ENCODE results near the gene OCA2. TPM values are rescaled to one million over a fixed set of nuclear protein-coding genes. Genes with fewer than 3 reads are reported as not detected.

Gene OCA2
- total RNA-seq, 2 experiments from 2014 or later, result not detected

DNA sequence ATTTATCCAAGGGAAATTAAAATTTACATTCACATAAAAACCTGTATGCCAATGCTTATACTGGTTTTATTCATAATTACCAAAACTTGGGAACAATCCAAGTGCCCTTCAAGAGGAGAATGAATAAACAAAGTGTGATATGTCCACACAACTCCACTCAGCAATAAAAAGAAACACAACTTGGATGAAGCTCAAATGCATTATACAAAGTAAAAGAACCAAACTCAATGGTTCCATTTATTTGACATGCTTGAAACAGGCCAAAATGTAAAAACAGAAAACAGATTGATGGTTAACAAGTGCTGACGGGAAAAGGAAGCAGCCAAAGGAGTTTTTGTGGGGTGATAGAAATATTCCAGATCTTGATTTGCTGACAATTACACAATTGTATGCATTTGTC is 23.5 kb downstream of the OCA2 start:
- no peak overlapping the region for H3K4me3 Mint-ChIP-seq
- CTCF ChIA-PET, result no interaction called here
- H3K27ac Mint-ChIP-seq, result no peak overlapping the region
- H3K36me3 Mint-ChIP-seq, result no peaks in the 10 kb centered on the region
- H3K9me3 Mint-ChIP-seq (ENCODE audit: low read depth), result no peaks in the 10 kb centered on the region
- no peak for ATAC-seq
- DNase-seq, result no peak
- H3K27me3 Mint-ChIP-seq, result no peaks in the 10 kb centered on the region
- no peaks in the 10 kb centered on the region for H3K4me1 Mint-ChIP-seq

DNA sequence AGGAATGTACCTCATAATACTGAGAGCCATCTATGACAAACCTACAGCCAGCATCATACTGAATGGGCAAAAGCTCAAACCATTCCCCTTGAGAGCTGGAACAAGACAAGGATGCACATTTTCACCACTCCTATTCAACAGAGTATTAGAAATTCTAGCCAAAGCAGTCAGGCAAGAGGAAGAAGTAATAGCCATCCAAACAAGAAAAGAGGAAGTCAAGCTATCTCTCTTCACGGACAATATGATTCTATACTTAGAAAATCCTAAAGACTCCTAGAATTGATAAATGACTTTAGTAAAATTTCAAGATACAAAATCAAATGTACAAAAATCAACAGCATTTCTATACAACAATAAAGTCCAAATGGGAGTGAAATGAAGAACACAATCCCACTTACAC is 30.2 kb downstream of the OCA2 start:
- no peak for ATAC-seq
- CTCF ChIA-PET, result no interaction called here

DNA sequence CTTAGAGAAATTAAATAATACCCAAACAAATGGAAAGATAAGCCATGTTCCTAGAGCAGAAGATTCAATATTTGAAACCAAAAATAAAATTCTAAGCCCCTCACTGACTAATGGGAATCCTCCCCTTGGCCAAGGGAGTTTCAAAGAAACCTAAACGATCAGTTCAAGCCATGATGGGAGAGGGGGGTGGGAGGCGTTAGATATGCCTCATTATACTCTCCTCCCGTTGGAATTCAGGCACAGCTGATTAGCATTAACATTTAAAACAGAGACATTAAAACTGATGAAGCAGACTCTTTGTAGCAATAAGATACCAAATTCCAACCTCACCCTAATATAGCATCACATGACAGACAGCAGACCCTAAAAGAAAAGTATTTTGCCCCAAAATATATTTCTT is 32.9 kb downstream of the OCA2 start:
- H3K9me3 Mint-ChIP-seq (ENCODE audit: low read depth), result peaks cover 4% of the 10 kb centered on the region

More for the DNA sequence above, 30.2 kb downstream of the OCA2 start:
- H3K4me1 Mint-ChIP-seq, result no peaks in the 10 kb centered on the region
- no peak overlapping the region for H3K27ac Mint-ChIP-seq
- H3K36me3 Mint-ChIP-seq, result no peaks in the 10 kb centered on the region
- H3K9me3 Mint-ChIP-seq (ENCODE audit: low read depth), result peaks cover 4% of the 10 kb centered on the region
- no peak overlapping the region for H3K4me3 Mint-ChIP-seq
- DNase-seq, result no peak
- peaks cover 8% of the 10 kb centered on the region for H3K27me3 Mint-ChIP-seq

DNA sequence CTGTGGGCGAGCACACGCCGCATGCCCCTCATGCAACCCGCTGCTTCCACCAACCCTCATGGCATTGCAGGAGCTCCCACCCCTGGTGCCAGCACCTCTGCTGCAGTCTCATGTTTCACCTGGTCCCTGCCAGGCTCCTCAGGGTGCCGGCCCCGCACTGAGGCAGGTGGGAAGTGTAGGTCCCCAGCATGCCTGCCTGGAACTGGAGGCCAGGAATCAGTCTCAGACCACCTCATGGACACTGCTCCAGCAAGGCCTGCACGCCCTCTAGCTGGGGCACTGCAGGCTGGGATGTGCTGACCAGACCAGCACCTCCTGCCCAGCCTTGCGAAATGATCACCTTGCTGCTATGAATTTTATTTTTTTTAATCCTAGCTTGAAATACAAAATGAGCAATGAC is 39.1 kb downstream of the OCA2 start:
- CTCF ChIA-PET, result no interaction called here
- H3K27me3 Mint-ChIP-seq, result peaks cover 7% of the 10 kb centered on the region
- H3K4me1 Mint-ChIP-seq, result no peaks in the 10 kb centered on the region
- H3K4me3 Mint-ChIP-seq, result no peak overlapping the region
- H3K36me3 Mint-ChIP-seq, result no peaks in the 10 kb centered on the region
- peaks cover 4% of the 10 kb centered on the region for H3K9me3 Mint-ChIP-seq (ENCODE audit: low read depth)
- ATAC-seq (no peak), DNase-seq (no peak)
- H3K27ac Mint-ChIP-seq, result no peak overlapping the region

More for the DNA sequence above, 32.9 kb downstream of the OCA2 start:
- DNase-seq (no peak), ATAC-seq (no peak)
- Mint-ChIP-seq H3K27ac (no peak overlapping the region), H3K4me1 (no peaks in the 10 kb centered on the region), H3K27me3 (peaks cover 10% of the 10 kb centered on the region), H3K4me3 (no peak overlapping the region), H3K36me3 (no peaks in the 10 kb centered on the region)
- CTCF ChIA-PET, result no interaction called here

DNA sequence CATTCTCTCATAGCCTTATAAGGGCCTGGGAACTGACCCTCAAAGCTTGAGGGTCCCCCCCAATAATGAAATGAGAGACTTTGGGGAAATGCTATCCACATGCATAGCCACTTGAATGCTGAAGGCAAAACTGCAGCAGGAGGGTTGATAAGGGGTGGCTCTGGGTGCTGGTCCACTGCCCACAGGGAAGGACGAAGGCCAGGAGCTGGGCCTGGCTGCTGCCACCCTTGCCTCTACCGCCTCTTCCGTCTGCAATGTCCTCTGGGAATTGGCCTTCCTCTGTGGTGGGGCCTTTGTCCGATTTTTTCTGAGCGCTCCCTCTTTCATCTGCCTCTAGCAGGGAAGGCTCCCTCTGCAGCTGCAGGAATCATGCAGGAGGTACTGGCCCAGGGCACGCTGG is 41.0 kb downstream of the OCA2 start:
- Mint-ChIP-seq H3K27ac (no peak overlapping the region), H3K4me3 (no peak overlapping the region), H3K36me3 (no peaks in the 10 kb centered on the region), H3K27me3 (peaks cover 1% of the 10 kb centered on the region), H3K4me1 (no peaks in the 10 kb centered on the region), H3K9me3 (ENCODE audit: low read depth) (no peaks in the 10 kb centered on the region)
- CTCF ChIA-PET, result no interaction called here
- no peak for ATAC-seq
- no peak for DNase-seq

DNA sequence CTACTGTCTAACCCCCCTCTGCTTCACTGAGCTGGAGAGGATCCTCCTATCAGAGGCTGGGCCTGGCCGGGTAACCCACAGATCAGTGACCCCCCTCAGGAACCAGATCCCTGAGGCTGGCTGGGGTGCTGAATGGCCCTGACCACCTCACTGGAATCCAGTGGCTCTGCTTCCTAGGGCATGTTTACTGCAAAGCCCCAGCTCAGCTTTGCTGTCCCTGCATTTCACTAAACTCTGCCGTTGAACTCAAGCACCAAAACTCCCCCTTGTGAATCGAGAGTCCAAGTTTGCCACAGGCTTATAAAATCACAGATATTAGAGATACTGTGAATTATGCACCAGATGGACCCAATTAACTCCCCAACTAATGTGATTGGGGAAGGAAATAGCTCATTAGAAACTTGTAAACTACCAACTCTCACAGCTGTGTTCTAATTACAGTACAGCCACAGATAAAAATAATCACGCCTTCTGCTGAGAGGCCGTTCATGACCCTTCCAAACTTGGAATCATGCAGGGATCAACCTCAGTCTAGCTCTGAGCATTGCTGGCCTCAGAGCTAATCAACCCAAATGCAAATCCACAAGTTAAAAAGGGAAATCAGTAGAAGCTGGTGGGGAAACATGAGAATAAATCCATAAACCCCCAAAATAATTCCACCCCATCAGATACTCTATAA is 47.0 kb downstream of the OCA2 start:
- no peak overlapping the region for H3K27ac Mint-ChIP-seq
- H3K4me3 Mint-ChIP-seq, result no peak overlapping the region
- H3K27me3 Mint-ChIP-seq, result peaks cover 2% of the 10 kb centered on the region
- DNase-seq (no peak), ATAC-seq (no peak)
- no peaks in the 10 kb centered on the region for H3K9me3 Mint-ChIP-seq (ENCODE audit: low read depth)
- H3K36me3 Mint-ChIP-seq, result no peaks in the 10 kb centered on the region
- CTCF ChIA-PET, result no interaction called here
- H3K4me1 Mint-ChIP-seq, result no peaks in the 10 kb centered on the region

DNA sequence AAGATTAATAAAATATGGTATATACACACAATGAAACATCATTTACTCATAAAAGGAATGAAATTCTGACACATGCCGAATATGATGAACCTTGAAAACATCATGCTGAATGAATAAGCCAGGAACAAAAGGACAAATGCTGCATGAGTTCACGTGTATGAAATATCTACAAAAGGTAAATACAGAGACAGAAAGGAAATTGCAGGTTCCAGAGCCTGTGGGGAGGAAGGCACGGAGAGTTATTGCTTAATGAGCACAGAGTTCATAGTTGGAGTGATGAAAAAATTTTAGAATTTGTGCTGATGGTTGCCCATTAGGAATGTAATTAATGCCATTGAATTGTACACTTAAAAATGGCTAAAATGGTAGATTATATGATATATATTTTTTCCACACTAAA is 49.5 kb downstream of the OCA2 start:
- no peak for ATAC-seq
- no peaks in the 10 kb centered on the region for H3K36me3 Mint-ChIP-seq
- CTCF ChIA-PET, result no interaction called here
- no peak overlapping the region for H3K4me3 Mint-ChIP-seq
- DNase-seq, result no peak
- peaks cover 5% of the 10 kb centered on the region for H3K27me3 Mint-ChIP-seq
- H3K9me3 Mint-ChIP-seq (ENCODE audit: low read depth), result no peaks in the 10 kb centered on the region
- H3K27ac Mint-ChIP-seq, result no peak overlapping the region
- H3K4me1 Mint-ChIP-seq, result no peaks in the 10 kb centered on the region

DNA sequence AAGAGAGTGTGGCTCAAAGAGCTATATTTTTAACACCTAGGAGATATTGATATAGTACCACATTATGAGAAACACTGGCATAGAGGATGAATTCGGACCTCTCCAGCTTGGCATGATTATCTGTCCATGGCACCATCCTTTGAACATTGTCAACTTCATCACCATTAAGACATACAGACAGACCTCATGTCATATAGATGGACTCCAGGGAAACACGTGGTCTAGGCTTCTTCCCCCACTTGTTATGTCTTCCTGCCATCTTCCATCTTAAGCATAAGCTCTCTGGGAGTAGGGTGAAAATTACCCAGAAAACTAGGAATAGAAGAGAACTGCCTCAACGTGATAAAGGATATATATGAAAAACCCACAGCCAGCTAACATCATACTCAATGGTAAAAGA is 51.8 kb downstream of the OCA2 start:
- CTCF ChIA-PET, result interaction anchor here (0.8 kb wide), 1 partner anchor 46 kb away, joined by 3 read pairs; no protein-coding TSS in a partner anchor
- Mint-ChIP-seq H3K4me3 (no peak overlapping the region), H3K27me3 (peaks cover 5% of the 10 kb centered on the region)

DNA sequence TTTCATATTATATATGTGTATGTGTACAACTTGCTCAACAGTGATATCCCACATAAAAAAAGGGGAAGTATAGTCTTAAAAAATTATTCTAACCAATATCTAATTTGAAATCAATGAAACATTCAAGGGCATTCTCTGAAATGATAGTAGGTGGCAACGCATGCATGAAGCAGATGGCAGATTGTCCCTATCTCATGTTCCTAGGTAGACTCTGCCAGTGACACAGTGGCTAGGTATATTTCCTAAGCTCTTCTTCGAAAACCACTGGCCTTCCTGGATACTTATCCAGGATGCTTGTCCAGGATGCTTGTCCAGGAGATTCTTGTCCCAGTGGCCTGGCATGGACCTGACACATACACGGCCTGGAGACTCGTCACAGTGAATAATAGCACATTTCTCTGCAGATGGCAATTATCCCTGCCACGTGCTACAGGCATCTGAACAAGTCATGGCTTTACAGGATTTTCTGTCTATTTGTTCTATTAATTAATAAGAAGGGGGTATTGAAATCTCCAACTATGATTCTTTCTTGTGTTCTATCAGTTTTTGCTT is 54.9 kb downstream of the OCA2 start:
- H3K27me3 Mint-ChIP-seq, result peaks cover 7% of the 10 kb centered on the region
- no peak overlapping the region for H3K4me3 Mint-ChIP-seq
- H3K27ac Mint-ChIP-seq, result no peak overlapping the region
- DNase-seq (no peak), ATAC-seq (no peak)
- H3K9me3 Mint-ChIP-seq (ENCODE audit: low read depth), result no peaks in the 10 kb centered on the region
- CTCF ChIA-PET, result no interaction called here
- no peaks in the 10 kb centered on the region for H3K4me1 Mint-ChIP-seq
- no peaks in the 10 kb centered on the region for H3K36me3 Mint-ChIP-seq

More for the DNA sequence above, 51.8 kb downstream of the OCA2 start:
- ATAC-seq (no peak), DNase-seq (no peak)
- Mint-ChIP-seq H3K9me3 (ENCODE audit: low read depth) (no peaks in the 10 kb centered on the region), H3K27ac (no peak overlapping the region), H3K36me3 (no peaks in the 10 kb centered on the region), H3K4me1 (no peaks in the 10 kb centered on the region)

DNA sequence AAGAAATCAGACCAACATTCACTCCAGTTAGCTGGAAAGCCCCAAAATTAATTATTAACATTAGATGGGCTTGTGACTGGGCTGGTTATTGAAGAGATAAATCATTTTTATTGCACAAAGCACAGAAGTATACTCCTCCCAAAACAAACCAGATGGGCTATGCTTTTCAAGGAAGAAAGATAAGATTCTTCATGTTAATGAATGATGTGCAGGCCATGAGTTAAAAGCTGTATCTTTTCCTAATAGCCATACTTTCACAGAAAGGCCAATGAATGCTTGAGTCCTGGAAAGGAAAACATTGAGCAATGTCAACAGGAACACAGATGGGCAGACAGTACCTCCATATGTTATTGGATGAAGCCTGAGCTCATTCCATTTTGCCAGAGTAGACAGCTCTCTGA is 55.4 kb downstream of the OCA2 start:
- H3K4me3 Mint-ChIP-seq, result no peak overlapping the region
- H3K27me3 Mint-ChIP-seq, result peaks cover 8% of the 10 kb centered on the region
- CTCF ChIA-PET, result no interaction called here
- no peak for DNase-seq
- no peaks in the 10 kb centered on the region for H3K9me3 Mint-ChIP-seq (ENCODE audit: low read depth)
- no peaks in the 10 kb centered on the region for H3K36me3 Mint-ChIP-seq
- H3K27ac Mint-ChIP-seq, result no peak overlapping the region
- no peaks in the 10 kb centered on the region for H3K4me1 Mint-ChIP-seq
- no peak for ATAC-seq

DNA sequence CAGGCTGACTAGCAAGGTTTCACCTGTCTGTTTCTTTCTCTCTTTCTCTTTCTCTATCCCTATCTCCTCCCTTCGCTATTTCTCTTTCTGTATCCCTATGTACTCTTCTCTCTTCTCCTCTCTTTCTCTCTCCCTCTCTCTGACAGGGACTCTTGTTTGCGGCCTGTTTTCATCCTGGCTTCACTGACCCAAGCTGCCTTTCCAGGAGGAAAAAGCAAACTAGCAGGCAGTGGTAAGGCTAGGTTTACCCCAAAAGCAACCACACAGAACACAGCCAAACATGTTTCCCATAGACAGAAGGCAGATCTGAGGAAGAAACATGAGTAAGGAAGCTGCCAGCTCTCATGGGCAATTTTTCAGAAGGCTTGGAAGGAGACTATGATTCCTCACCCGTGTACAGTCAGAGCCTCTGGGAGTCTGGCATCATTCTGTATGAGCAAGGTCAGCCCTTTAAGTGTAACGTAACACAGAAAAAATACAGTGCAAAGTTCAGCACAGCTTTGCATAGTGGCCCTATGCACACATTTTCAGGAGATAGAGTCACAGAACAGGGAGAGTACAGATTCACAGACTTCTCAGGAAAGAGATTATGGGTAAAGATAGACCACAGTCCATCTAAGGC is 61.0 kb downstream of the OCA2 start:
- no peak for DNase-seq
- CTCF ChIA-PET, result no interaction called here
- Mint-ChIP-seq H3K4me1 (no peaks in the 10 kb centered on the region), H3K36me3 (no peaks in the 10 kb centered on the region), H3K4me3 (no peak overlapping the region), H3K9me3 (ENCODE audit: low read depth) (no peaks in the 10 kb centered on the region), H3K27me3 (peaks cover 8% of the 10 kb centered on the region), H3K27ac (no peak overlapping the region)
- no peak for ATAC-seq

DNA sequence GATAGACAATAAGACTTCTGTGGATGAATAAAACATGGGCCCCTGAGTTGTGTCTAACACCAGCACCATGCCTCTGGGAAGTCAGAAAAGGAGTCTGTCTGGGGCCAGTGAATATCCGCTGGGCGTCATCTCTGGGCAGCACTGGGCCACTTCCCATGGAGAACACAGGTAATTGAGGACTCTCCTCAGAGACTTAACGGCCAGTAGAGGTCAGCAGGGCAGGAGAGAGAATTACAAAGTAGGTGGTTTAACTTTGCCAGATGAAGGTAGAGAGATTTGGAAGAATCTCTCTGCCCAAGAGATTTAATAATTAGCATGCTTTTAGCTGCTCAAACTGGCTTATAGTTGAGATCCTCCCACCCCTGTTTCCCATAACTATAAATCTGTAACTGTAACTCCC is 65.7 kb downstream of the OCA2 start:
- CTCF ChIA-PET, result no interaction called here
- Mint-ChIP-seq H3K4me3 (no peak overlapping the region), H3K36me3 (no peaks in the 10 kb centered on the region), H3K4me1 (no peaks in the 10 kb centered on the region), H3K27ac (no peak overlapping the region), H3K27me3 (peaks cover 2% of the 10 kb centered on the region), H3K9me3 (ENCODE audit: low read depth) (no peaks in the 10 kb centered on the region)
- no peak for ATAC-seq
- DNase-seq, result no peak

DNA sequence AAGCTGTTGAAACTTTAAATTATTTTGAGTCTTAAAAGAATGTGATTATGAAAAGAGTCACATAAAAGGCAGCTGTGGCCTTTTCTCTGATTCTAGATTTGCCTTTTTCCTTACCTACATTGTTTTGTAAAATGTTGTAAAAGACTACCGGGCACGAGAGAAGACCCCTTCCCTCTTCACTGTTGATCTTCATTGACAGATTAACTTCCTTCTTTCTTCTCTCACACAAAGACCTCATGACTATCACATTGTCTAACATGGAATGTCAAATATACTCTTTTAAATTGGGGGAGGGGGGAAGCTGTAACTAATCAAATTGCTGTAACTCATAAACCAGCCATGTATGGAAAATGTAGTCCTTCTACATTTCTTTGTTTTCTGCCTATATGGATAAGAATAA is 68.3 kb downstream of the OCA2 start:
- Mint-ChIP-seq H3K27ac (no peak overlapping the region), H3K4me3 (no peak overlapping the region), H3K4me1 (no peaks in the 10 kb centered on the region), H3K36me3 (no peaks in the 10 kb centered on the region), H3K9me3 (ENCODE audit: low read depth) (no peaks in the 10 kb centered on the region), H3K27me3 (peaks cover 2% of the 10 kb centered on the region)
- ATAC-seq (no peak), DNase-seq (no peak)
- CTCF ChIA-PET, result no interaction called here

DNA sequence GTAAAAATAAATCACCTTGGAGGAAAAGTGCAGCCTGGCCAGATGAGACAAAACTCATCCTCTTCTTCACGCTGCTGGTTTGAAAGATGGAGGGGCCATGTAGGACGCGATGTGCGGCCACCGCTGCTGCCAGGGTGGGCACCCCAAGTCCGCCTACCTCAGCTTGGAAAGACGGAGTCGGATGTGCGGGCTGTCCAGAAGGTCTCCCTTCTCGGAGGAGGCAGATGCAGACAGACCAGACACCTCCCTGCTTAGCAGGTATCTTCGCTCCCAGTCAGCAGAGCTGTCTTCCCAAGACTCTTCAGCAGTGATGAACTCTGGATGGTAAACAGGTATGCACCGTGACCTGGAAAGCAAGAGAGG is 71.4 kb downstream of the OCA2 start:
- CTCF ChIA-PET, result no interaction called here
- ATAC-seq (no peak), DNase-seq (no peak)
- H3K27me3 Mint-ChIP-seq, result no peaks in the 10 kb centered on the region
- no peaks in the 10 kb centered on the region for H3K9me3 Mint-ChIP-seq (ENCODE audit: low read depth)
- H3K4me3 Mint-ChIP-seq, result no peak overlapping the region
- no peaks in the 10 kb centered on the region for H3K4me1 Mint-ChIP-seq
- no peaks in the 10 kb centered on the region for H3K36me3 Mint-ChIP-seq
- no peak overlapping the region for H3K27ac Mint-ChIP-seq

Measured in activated CD8-positive, alpha-beta memory T cell treated with anti-CD3 and anti-CD28 coated beads, Interleukin-2, amount 10 ng/mL, durations not matched to agents 7 days and 5 days (primary cell).